SU-DHL-6 (cell line): Measurements from ENCODE around the gene GRIN2A.

ENCODE experiments used
- H2AFZ ChIP-seq: fragments of 200-600 bp; sonication (generic); 2 replicates; pipeline ENCODE4 v1.6.1; 2014; ENCODE audit warnings: low read depth, mild to moderate bottlenecking, moderate library complexity, mixed read lengths, antibody characterized with exemption, low read length; ENCODE audit not compliant: severe bottlenecking
- H3F3A ChIP-seq: fragments of 200-600 bp; shearing (Covaris generic); 2 replicates; pipeline ENCODE4 v1.6.0; 2016; ENCODE audit warnings: antibody characterized with exemption, mild to moderate bottlenecking; ENCODE audit not compliant: insufficient read depth
- H3K27ac ChIP-seq: fragments of 200-600 bp; sonication (generic); 2 replicates; pipeline ENCODE4 v1.5.1; 2016; ENCODE audit warnings: low read depth, mild to moderate bottlenecking, low read length, moderate library complexity, mixed read lengths
- H3K27me3 ChIP-seq: fragments of 200-600 bp; sonication (generic), shearing (Covaris generic); 2 replicates; pipeline ENCODE4 v1.6.0; 2014; ENCODE audit warnings: mild to moderate bottlenecking, low read length
- H3K36me3 ChIP-seq: fragments of 200-600 bp; sonication (generic); 2 replicates; pipeline ENCODE4 v1.6.1; 2014; ENCODE audit warnings: mild to moderate bottlenecking, low read length, mixed read lengths
- H3K4me2 ChIP-seq: fragments of 300-600, 200-600 bp; shearing (Covaris generic), sonication (generic); 2 replicates; pipeline ENCODE4 v1.6.0; 2014; ENCODE audit warnings: low read length, low read depth, mild to moderate bottlenecking; ENCODE audit not compliant: poor library complexity, severe bottlenecking
- H3K4me3 ChIP-seq: fragments of 200-600 bp; sonication (generic); 2 replicates; pipeline ENCODE4 v1.5.1; 2014; ENCODE audit warnings: antibody characterized with exemption, low read length, mild to moderate bottlenecking, mixed read lengths; ENCODE audit not compliant: insufficient read depth, poor library complexity, severe bottlenecking
- H3K79me2 ChIP-seq: fragments of 200-600 bp; sonication (generic); 2 replicates; pipeline ENCODE4 v1.6.1; 2014; ENCODE audit warnings: mild to moderate bottlenecking, low read length, moderate library complexity; ENCODE audit not compliant: insufficient read depth
- H3K9ac ChIP-seq: fragments of 200-600 bp; sonication (generic); 2 replicates; pipeline ENCODE4 v1.7.0; 2014; ENCODE audit warnings: mild to moderate bottlenecking, low read length
- H3K9me2 ChIP-seq: fragments of 200-600 bp; sonication (generic); replicated peaks from 2 replicates; pipeline ENCODE4 v1.6.1; 2014; ENCODE audit warnings: low read length; ENCODE audit not compliant: insufficient read depth
- H3K9me3 ChIP-seq: fragments of 200-600 bp; sonication (generic); 2 replicates; pipeline ENCODE4 v1.6.1; 2014; ENCODE audit warnings: low read length, mixed read lengths; ENCODE audit not compliant: insufficient read depth
- H4K20me1 ChIP-seq: fragments of 200-600 bp; sonication (generic); 2 replicates; pipeline ENCODE4 v1.6.1; 2014; ENCODE audit warnings: low read depth, mild to moderate bottlenecking, antibody characterized with exemption, low read length, moderate library complexity, mixed read lengths
- CTCF ChIP-seq: fragments of 200-600 bp; sonication (generic); IDR thresholded peaks from one replicate; pipeline ENCODE4 v1.5.1; 2017; ENCODE audit warnings: antibody characterized with exemption, mild to moderate bottlenecking, low read length, moderate library complexity; ENCODE audit not compliant: insufficient read depth, poor library complexity, severe bottlenecking
- EZH2phosphoT487 ChIP-seq: fragments of 200-600 bp; sonication (generic), shearing (Covaris generic); conservative IDR thresholded peaks from 2 replicates; pipeline ENCODE4 v1.6.1; 2018; ENCODE audit warnings: mild to moderate bottlenecking, antibody characterized with exemption, low read length, moderate library complexity, mixed read lengths

The GRIN2A gene

GRCh38 chr16:10013774-10014173 lies 168.5 kb downstream of the GRIN2A start:
- Histone ChIP-seq H3K9me3 (no peaks in the 10 kb centered on the region), H3K27me3 (no peaks in the 10 kb centered on the region), H2AFZ (no peak overlapping the region), H3F3A (no peaks in the 10 kb centered on the region), H4K20me1 (no peaks in the 10 kb centered on the region), H3K4me2 (no peak overlapping the region), H3K9ac (no peak overlapping the region), H3K36me3 (no peaks in the 10 kb centered on the region), H3K79me2 (no peaks in the 10 kb centered on the region), H3K4me3 (no peak overlapping the region), H3K27ac (no peak overlapping the region), H3K9me2 (no peaks in the 10 kb centered on the region)
- TF ChIP-seq CTCF (no peak), EZH2phosphoT487 (no peak)

GRCh38 chr16:10013364-10013763 lies 168.9 kb downstream of the GRIN2A start:
- Histone ChIP-seq H4K20me1 (no peaks in the 10 kb centered on the region), H2AFZ (no peak overlapping the region), H3K9ac (no peak overlapping the region), H3K4me3 (no peak overlapping the region), H3K79me2 (no peaks in the 10 kb centered on the region), H3K27ac (no peak overlapping the region), H3K36me3 (no peaks in the 10 kb centered on the region), H3K4me2 (no peak overlapping the region), H3K27me3 (no peaks in the 10 kb centered on the region), H3F3A (no peaks in the 10 kb centered on the region), H3K9me2 (no peaks in the 10 kb centered on the region), H3K9me3 (no peaks in the 10 kb centered on the region)
- no peak for TF ChIP-seq EZH2phosphoT487

- Histone ChIP-seq H3F3A (no peaks in the 10 kb centered on the region), H3K36me3 (no peaks in the 10 kb centered on the region), H3K79me2 (no peaks in the 10 kb centered on the region), H3K27ac (no peak overlapping the region), H3K9ac (no peak overlapping the region), H3K27me3 (no peaks in the 10 kb centered on the region), H4K20me1 (no peaks in the 10 kb centered on the region), H3K4me3 (no peak overlapping the region), H3K9me2 (no peaks in the 10 kb centered on the region), H3K9me3 (no peaks in the 10 kb centered on the region), H2AFZ (no peak overlapping the region), H3K4me2 (no peak overlapping the region)
- TF ChIP-seq CTCF (no peak), EZH2phosphoT487 (no peak)
Measured at GRCh38 chr16:10009684-10010083, 172.5 kb downstream of the GRIN2A start.

GRCh38 chr16:10003486-10003885 lies 178.7 kb downstream of the GRIN2A start:
- H3K79me2 ChIP-seq = no peaks in the 10 kb centered on the region
- H3K36me3 ChIP-seq = no peaks in the 10 kb centered on the region
- no peaks in the 10 kb centered on the region for H3K9me2 ChIP-seq
- H3K9me3 ChIP-seq = no peaks in the 10 kb centered on the region
- H2AFZ ChIP-seq = no peak overlapping the region
- no peak overlapping the region for H3K9ac ChIP-seq
- no peak overlapping the region for H3K27ac ChIP-seq
- H3K4me2 ChIP-seq = no peak overlapping the region
- H3K4me3 ChIP-seq = no peak overlapping the region
- H3K27me3 ChIP-seq = no peaks in the 10 kb centered on the region
- H3F3A ChIP-seq = no peaks in the 10 kb centered on the region
- H4K20me1 ChIP-seq = no peaks in the 10 kb centered on the region
- no peak for TF ChIP-seq CTCF
- no peak for TF ChIP-seq EZH2phosphoT487
